NCI-H2227 treated with DMSO at 0.1 percent for 48 hours (cell line): ENCODE data around the gene FAM227A.

Experiments used
- DNase-seq: peaks from one replicate; lab custom pipeline; 2025; lab: John Stamatoyannopoulos, UW

The FAM227A gene

DNA sequence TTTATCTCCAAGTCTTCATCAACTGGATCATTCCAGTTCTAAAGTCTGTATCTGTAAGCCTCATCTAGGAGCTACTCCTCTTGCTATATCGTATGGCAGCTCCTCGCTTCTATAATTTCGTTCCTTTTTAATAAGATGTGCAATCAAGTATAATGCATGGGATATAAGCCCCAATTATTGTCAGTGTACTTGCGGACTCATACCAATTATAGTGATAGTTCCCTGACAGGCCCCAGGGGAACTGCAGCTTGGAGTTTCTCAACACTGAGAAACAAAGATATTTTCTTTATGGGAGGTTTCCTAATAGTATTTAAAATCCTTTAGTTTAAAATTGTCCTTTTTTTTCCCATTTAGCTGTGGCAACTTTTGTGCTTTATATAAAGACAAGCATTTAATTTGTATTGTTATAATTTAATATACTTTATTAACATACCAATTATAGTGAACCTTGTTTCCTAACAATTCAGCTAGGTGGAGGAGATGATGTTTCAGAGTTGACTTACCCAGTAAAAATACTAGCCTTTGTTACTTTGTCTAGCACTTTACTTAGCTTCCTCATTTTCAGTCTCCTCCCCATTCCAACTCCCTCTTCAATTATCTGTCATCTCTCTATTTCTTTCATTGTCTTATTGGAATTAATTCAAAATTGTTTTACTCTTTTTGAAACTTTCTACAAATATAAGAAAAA lies 124.8 kb downstream of the FAM227A start:
- DNase-seq: no peak
